ENCODE data around the gene RNU7-1.

The RNU7-1 gene

GRCh38 chr12:6951551-6952120 lies 8.0 kb downstream of the RNU7-1 start:
- peak; percentile 67 for DNase-seq
- peaks cover 77% of the 10 kb centered on the region for H3K4me1 Mint-ChIP-seq (ENCODE audit: low read depth)
- H3K27me3 Mint-ChIP-seq = no peaks in the 10 kb centered on the region

GRCh38 chr12:6952121-6952862 lies 8.7 kb downstream of the RNU7-1 start:
- Mint-ChIP-seq H3K27me3 (no peaks in the 10 kb centered on the region), H3K27ac (peak overlapping the region; percentile 99), H3K4me3 (peak overlapping the region; percentile 99), H3K36me3 (ENCODE audit: low read depth) (peaks cover 67% of the 10 kb centered on the region), H3K9me3 (no peaks in the 10 kb centered on the region), H3K4me1 (ENCODE audit: low read depth) (peaks cover 77% of the 10 kb centered on the region)
- peak; percentile 69 for DNase-seq

More at GRCh38 chr12:6951551-6952120, 8.0 kb downstream of the RNU7-1 start:
- Mint-ChIP-seq H3K27ac (peak overlapping the region; percentile 99), H3K9me3 (no peaks in the 10 kb centered on the region), H3K36me3 (ENCODE audit: low read depth) (peaks cover 65% of the 10 kb centered on the region), H3K4me3 (peak overlapping the region; percentile 99)

- no peak for DNase-seq
- H3K4me3 Mint-ChIP-seq = peak overlapping the region; percentile 99
- H3K36me3 Mint-ChIP-seq (ENCODE audit: low read depth) = peaks cover 71% of the 10 kb centered on the region
- H3K27me3 Mint-ChIP-seq = no peaks in the 10 kb centered on the region
- peaks cover 77% of the 10 kb centered on the region for H3K4me1 Mint-ChIP-seq (ENCODE audit: low read depth)
- peak overlapping the region; percentile 99 for H3K27ac Mint-ChIP-seq
- H3K9me3 Mint-ChIP-seq = no peaks in the 10 kb centered on the region
These were observed 9.3 kb downstream of the RNU7-1 start for GRCh38 chr12:6952863-6953441.

GRCh38 chr12:6953442-6954315 lies 10.1 kb downstream of the RNU7-1 start:
- H3K4me3 Mint-ChIP-seq = peak overlapping the region; percentile 99
- DNase-seq = peak; percentile 86
- H3K9me3 Mint-ChIP-seq = no peaks in the 10 kb centered on the region
- peaks cover 77% of the 10 kb centered on the region for H3K4me1 Mint-ChIP-seq (ENCODE audit: low read depth)
- peaks cover 78% of the 10 kb centered on the region for H3K36me3 Mint-ChIP-seq (ENCODE audit: low read depth)
- peak overlapping the region; percentile 99 for H3K27ac Mint-ChIP-seq
- H3K27me3 Mint-ChIP-seq = no peaks in the 10 kb centered on the region

GRCh38 chr12:6954316-6955107 lies 10.9 kb downstream of the RNU7-1 start:
- Mint-ChIP-seq H3K4me1 (ENCODE audit: low read depth) (peaks cover 77% of the 10 kb centered on the region), H3K4me3 (peak overlapping the region; percentile 99), H3K27ac (peak overlapping the region; percentile 99), H3K36me3 (ENCODE audit: low read depth) (peaks cover 86% of the 10 kb centered on the region), H3K27me3 (no peaks in the 10 kb centered on the region), H3K9me3 (no peaks in the 10 kb centered on the region)
- DNase-seq = peak; percentile 59

GRCh38 chr12:6955108-6956020 lies 11.7 kb downstream of the RNU7-1 start:
- H3K27ac Mint-ChIP-seq = peak overlapping the region; percentile 99
- peak overlapping the region; percentile 99 for H3K4me3 Mint-ChIP-seq
- H3K36me3 Mint-ChIP-seq (ENCODE audit: low read depth) = peaks cover 95% of the 10 kb centered on the region
- no peaks in the 10 kb centered on the region for H3K9me3 Mint-ChIP-seq
- no peaks in the 10 kb centered on the region for H3K27me3 Mint-ChIP-seq
- DNase-seq = no peak
- H3K4me1 Mint-ChIP-seq (ENCODE audit: low read depth) = peaks cover 78% of the 10 kb centered on the region

- H3K9me3 Mint-ChIP-seq = no peaks in the 10 kb centered on the region
- peaks cover 78% of the 10 kb centered on the region for H3K4me1 Mint-ChIP-seq (ENCODE audit: low read depth)
- peak overlapping the region; percentile 99 for H3K4me3 Mint-ChIP-seq
- H3K27me3 Mint-ChIP-seq = no peaks in the 10 kb centered on the region
- peak; percentile 59 for DNase-seq
- peak overlapping the region; percentile 99 for H3K27ac Mint-ChIP-seq
- peaks cover 100% of the 10 kb centered on the region for H3K36me3 Mint-ChIP-seq (ENCODE audit: low read depth)
These were observed 12.6 kb downstream of the RNU7-1 start for GRCh38 chr12:6956021-6956727.

GRCh38 chr12:6957151-6957701 lies 13.6 kb downstream of the RNU7-1 start:
- peaks cover 100% of the 10 kb centered on the region for H3K36me3 Mint-ChIP-seq (ENCODE audit: low read depth)
- no peak for DNase-seq
- no peaks in the 10 kb centered on the region for H3K9me3 Mint-ChIP-seq
- H3K4me1 Mint-ChIP-seq (ENCODE audit: low read depth) = peaks cover 89% of the 10 kb centered on the region
- H3K27ac Mint-ChIP-seq = peak overlapping the region; percentile 99
- H3K27me3 Mint-ChIP-seq = no peaks in the 10 kb centered on the region
- peak overlapping the region; percentile 99 for H3K4me3 Mint-ChIP-seq

GRCh38 chr12:6957741-6958608 lies 14.4 kb downstream of the RNU7-1 start:
- peak; percentile 55 for DNase-seq
- peak overlapping the region; percentile 99 for H3K4me3 Mint-ChIP-seq
- H3K9me3 Mint-ChIP-seq = no peaks in the 10 kb centered on the region
- H3K27ac Mint-ChIP-seq = peak overlapping the region; percentile 99
- no peaks in the 10 kb centered on the region for H3K27me3 Mint-ChIP-seq
- peaks cover 93% of the 10 kb centered on the region for H3K36me3 Mint-ChIP-seq (ENCODE audit: low read depth)
- peaks cover 96% of the 10 kb centered on the region for H3K4me1 Mint-ChIP-seq (ENCODE audit: low read depth)

- H3K4me1 Mint-ChIP-seq (ENCODE audit: low read depth) = peaks cover 96% of the 10 kb centered on the region
These were observed 15.0 kb downstream of the RNU7-1 start for GRCh38 chr12:6958609-6959057.

GRCh38 chr12:6959058-6959804 lies 15.6 kb downstream of the RNU7-1 start:
- Mint-ChIP-seq H3K4me1 (ENCODE audit: low read depth) (peaks cover 96% of the 10 kb centered on the region), H3K4me3 (peak overlapping the region; percentile 99), H3K27ac (peak overlapping the region; percentile 99), H3K27me3 (no peaks in the 10 kb centered on the region), H3K9me3 (no peaks in the 10 kb centered on the region), H3K36me3 (ENCODE audit: low read depth) (peaks cover 87% of the 10 kb centered on the region)
- DNase-seq = peak; percentile 78

More at GRCh38 chr12:6958609-6959057, 15.0 kb downstream of the RNU7-1 start:
- Mint-ChIP-seq H3K9me3 (no peaks in the 10 kb centered on the region), H3K27ac (peak overlapping the region; percentile 99), H3K27me3 (no peaks in the 10 kb centered on the region), H3K4me3 (peak overlapping the region; percentile 99), H3K36me3 (ENCODE audit: low read depth) (peaks cover 87% of the 10 kb centered on the region)
- peak; percentile 54 for DNase-seq
